IMR-90 (cell line): Measurements from ENCODE around the gene ARNT2. TPM values are rescaled to one million over a fixed set of nuclear protein-coding genes. Genes with fewer than 3 reads are reported as not detected.

Experiments
- ATAC-seq: fragments of 200-7000 bp; cut with Tn5 transposase; 2 replicates; pipeline ENCODE4 v1.9.1; 2020; ENCODE audit warnings: low read depth, mild to moderate bottlenecking, moderate library complexity
- BruUV-seq: library from RNA; stranded (reverse); fragments of 400-500 nt; replicated peaks from 2 replicates; lab custom pipeline; 2021; lab: Mats Ljungman, UMichigan
- CTCF ChIA-PET: fragments of 300-600 bp; formaldehyde crosslinking; extraction: SDS; loops from one replicate; lab custom pipeline; 2021; ENCODE audit warnings: antibody characterized with exemption; lab: Yijun Ruan, JAX
- POLR2A ChIA-PET: fragments of 300-600 bp; sonication (Branson Sonifier 250); formaldehyde crosslinking; loops from one replicate; lab custom pipeline; 2022; ENCODE audit warnings: antibody characterized with exemption; ENCODE audit not compliant: unreplicated experiment; lab: Charles Lee
- DNase-seq: peaks from one replicate; pipeline ENCODE4 v3.0.0; 2013
- H2AFZ ChIP-seq: replicated peaks from 2 replicates; pipeline ENCODE3; 2013; ENCODE audit warnings: low read length, mild to moderate bottlenecking; ENCODE audit not compliant: poor library complexity
- H2AK5ac ChIP-seq: 2 replicates; pipeline ENCODE4 v1.6.1; 2013; ENCODE audit warnings: low read depth, low read length, inconsistent platforms
- H2AK9ac ChIP-seq: replicated peaks from 2 replicates; pipeline ENCODE3; 2013; ENCODE audit warnings: mild to moderate bottlenecking, low read depth, low read length, moderate library complexity; ENCODE audit not compliant: poor library complexity
- H2BK120ac ChIP-seq: 2 replicates; pipeline ENCODE4 v1.6.1; 2013; ENCODE audit warnings: low read depth, low read length, inconsistent platforms
- H2BK15ac ChIP-seq: 3 replicates; pipeline ENCODE4 v1.6.1; 2013; ENCODE audit warnings: low read depth, low read length, inconsistent platforms
- H2BK20ac ChIP-seq: 2 replicates; pipeline ENCODE4 v1.6.1; 2013; ENCODE audit warnings: low read depth, mild to moderate bottlenecking, inconsistent platforms, low read length, moderate library complexity
- H2BK5ac ChIP-seq: 2 replicates; pipeline ENCODE4 v1.6.1; 2013; ENCODE audit warnings: mild to moderate bottlenecking, low read depth, low read length, inconsistent platforms; ENCODE audit not compliant: poor library complexity, severe bottlenecking
- H3K14ac ChIP-seq: replicated peaks from 2 replicates; pipeline ENCODE4 v1.6.1; 2013; ENCODE audit warnings: low read depth, low read length, inconsistent platforms
- H3K18ac ChIP-seq: 2 replicates; pipeline ENCODE4 v1.6.1; 2013; ENCODE audit warnings: low read depth, low read length, control low read depth
- H3K23ac ChIP-seq: 2 replicates; pipeline ENCODE4 v1.6.1; 2013; ENCODE audit warnings: low read depth, low read length, inconsistent platforms
- H3K27ac ChIP-seq: 2 replicates; pipeline ENCODE4 v1.5.1; 2013; ENCODE audit warnings: mild to moderate bottlenecking, control low read depth, low read length; ENCODE audit not compliant: insufficient read depth
- H3K27me3 ChIP-seq: 2 replicates; pipeline ENCODE4 v1.6.1; 2013; ENCODE audit warnings: low read length; ENCODE audit not compliant: control insufficient read depth, insufficient read depth
- H3K36me3 ChIP-seq: 2 replicates; pipeline ENCODE4 v1.6.1; 2013; ENCODE audit warnings: low read length, mixed read lengths; ENCODE audit not compliant: control insufficient read depth, insufficient read depth
- H3K4ac ChIP-seq: 2 replicates; pipeline ENCODE4 v1.6.1; 2013; ENCODE audit warnings: low read depth, low read length, inconsistent platforms
- H3K4me1 ChIP-seq: 2 replicates; pipeline ENCODE4 v1.6.1; 2013; ENCODE audit warnings: low read length, mixed read lengths; ENCODE audit not compliant: control insufficient read depth, insufficient read depth
- H3K4me2 ChIP-seq: 2 replicates; pipeline ENCODE4 v1.6.1; 2013; ENCODE audit warnings: low read depth, mild to moderate bottlenecking, control low read depth, low read length, moderate library complexity
- H3K4me3 ChIP-seq: 2 replicates; pipeline ENCODE4 v1.5.1; 2013; ENCODE audit warnings: low read depth, mild to moderate bottlenecking, control low read depth, low read length, moderate library complexity; ENCODE audit not compliant: insufficient read depth
- H3K56ac ChIP-seq: 2 replicates; pipeline ENCODE4 v1.6.1; 2013; ENCODE audit warnings: low read length, inconsistent platforms; ENCODE audit not compliant: insufficient read depth; ENCODE audit errors: extremely low read depth
- H3K79me1 ChIP-seq, 2 experiments: 2 replicates each; pipeline ENCODE4 v1.6.1; 2013; ENCODE audit warnings: low read length in 2 of 2, inconsistent platforms in 1 of 2, low read depth in 1 of 2
- H3K9ac ChIP-seq: 2 replicates; pipeline ENCODE4 v1.6.1; 2013; ENCODE audit warnings: low read depth, low read length, control low read depth
- H3K9me1 ChIP-seq: 2 replicates; pipeline ENCODE4 v1.6.1; 2013; ENCODE audit warnings: low read length, inconsistent platforms; ENCODE audit not compliant: insufficient read depth
- H3K9me3 ChIP-seq: 2 replicates; pipeline ENCODE4 v1.6.1; 2013; ENCODE audit warnings: low read length; ENCODE audit not compliant: control insufficient read depth, insufficient read depth
- H4K20me1 ChIP-seq: 2 replicates; pipeline ENCODE4 v1.6.1; 2013; ENCODE audit warnings: low read length, inconsistent platforms; ENCODE audit not compliant: insufficient read depth
- H4K5ac ChIP-seq: 2 replicates; pipeline ENCODE4 v1.6.1; 2013; ENCODE audit warnings: mild to moderate bottlenecking, low read depth, low read length, control low read depth
- H4K8ac ChIP-seq, 2 experiments: 2 replicates each; pipeline ENCODE4 v1.6.1; 2013; ENCODE audit warnings: low read depth in 2 of 2, low read length in 2 of 2, control low read depth in 1 of 2, inconsistent platforms in 1 of 2
- H4K91ac ChIP-seq: 2 replicates; pipeline ENCODE4 v1.6.1; 2013; ENCODE audit warnings: low read depth, low read length, inconsistent platforms; ENCODE audit not compliant: insufficient read depth
- BHLHE40 ChIP-seq: fragments of 150-350 bp; IDR thresholded peaks from 2 replicates; pipeline ENCODE4 v1.6.1; 2016; ENCODE audit warnings: mild to moderate bottlenecking, low read depth, low read length
- CEBPB ChIP-seq: IDR thresholded peaks from 2 replicates; pipeline ENCODE4 v1.6.1; 2012; ENCODE audit warnings: low read depth, low read length, improper control_type of control experiment
- NFE2L2 ChIP-seq: fragments of 150-350 bp; IDR thresholded peaks from 2 replicates; pipeline ENCODE4 v1.6.1; 2016; ENCODE audit warnings: low read depth, mild to moderate bottlenecking, low read length
- WGBS, 2 experiments: methylation state at CpG; one replicate each; pipeline versions ENCODE4 v1.1.5 to v1.1.7; 2013; ENCODE audit warnings: missing lambda C conversion rate in 2 of 2; ENCODE audit not compliant: insufficient read length in 1 of 2; ENCODE audit errors: extremely low coverage in 2 of 2; 5-methylcytosine and 5-hydroxymethylcytosine counted together
- dilution Hi-C: fragments of 300-500 bp; cut with HindIII; formaldehyde crosslinking; loops from one replicate; pipeline ENCODE4 v1.14.3; 2018; ENCODE audit warnings: low sequenced_read_pairs; ENCODE audit not compliant: unreplicated experiment
- in situ Hi-C: fragments of 300-500 bp; cut with MboI; formaldehyde crosslinking; loops from 3 replicates; pipeline ENCODE4 v1.14.3; 2019; ENCODE audit warnings: low sequenced_read_pairs, inconsistent platforms, mixed read lengths
- intact Hi-C: fragments of 100-400 bp; cut with micrococcal nuclease; formaldehyde crosslinking; loops from 2 replicates; pipeline ENCODE4 v1.10.0; 2022
- polyA plus RNA-seq, 3 experiments: library from polyadenylated mRNA; depleted of rRNA; stranded (reverse); fragments of >200 nt; gene quantifications; 2 replicates each; pipeline ENCODE4 v1.2.3, GENCODE V29; 2012; ENCODE audit warnings: low replicate concordance in 1 of 3
- total RNA-seq: library from RNA; depleted of rRNA; stranded (reverse); fragments of >200 nt; gene quantifications from 2 replicates; pipeline ENCODE4 v1.2.3, GENCODE V29; 2012

ARNT2 gene
- total and polyA plus RNA-seq, 2 of the 4 experiments (the other 2 are of a cell fraction) = 18.2 to 19.0 TPM

GRCh38 chr15:80432345-80432702 is 28.1 kb downstream of the ARNT2 start:
- peaks cover 12% of the 10 kb centered on the region for H3K9me1 ChIP-seq
- ATAC-seq = no peak
- H2BK5ac ChIP-seq = no peak overlapping the region
- H3K4me1 ChIP-seq = peaks cover 13% of the 10 kb centered on the region
- in situ Hi-C loops = no loop called here
- ChIA-PET POLR2A (no interaction called here), CTCF (interaction anchor here (0.8 kb wide), 1 partner anchor 13 kb away, joined by 3 read pairs; no protein-coding TSS in a partner anchor)
- no peak overlapping the region for H2BK120ac ChIP-seq
- no peak overlapping the region for H3K23ac ChIP-seq
- no peak overlapping the region for H2AK5ac ChIP-seq
- H3K27me3 ChIP-seq = no peaks in the 10 kb centered on the region
- H3K4me3 ChIP-seq = no peak overlapping the region
- TF ChIP-seq BHLHE40 (no peak), CEBPB (no peak), NFE2L2 (no peak)
- no peak overlapping the region for H4K5ac ChIP-seq
- intact Hi-C loops = no loop called here
- no peak overlapping the region for H3K27ac ChIP-seq
- peaks cover 10 to 55% of the 10 kb centered on the region in 2 experiments; a peak in 3 of 4 replicates for H3K79me1 ChIP-seq
- dilution Hi-C loops = no loop called here
- no peaks in the 10 kb centered on the region for H3K36me3 ChIP-seq
- H4K8ac ChIP-seq = no peak overlapping the region
- no peak overlapping the region for H3K18ac ChIP-seq
- H2BK15ac ChIP-seq = no peak overlapping the region
- H3K4me2 ChIP-seq = no peak overlapping the region
- no peaks in the 10 kb centered on the region for H4K20me1 ChIP-seq
- no peak overlapping the region for H3K56ac ChIP-seq
- no TSS peak for BruUV-seq
- H3K4ac ChIP-seq = no peak overlapping the region
- no peak overlapping the region for H3K9ac ChIP-seq
- H4K91ac ChIP-seq = no peak overlapping the region
- no peak overlapping the region for H3K14ac ChIP-seq
- WGBS, 2 experiments = no CpG with 5 or more reads among the region's 2 CpGs
- no peak overlapping the region for H2BK20ac ChIP-seq
- no peak overlapping the region for H2AFZ ChIP-seq
- H3K9me3 ChIP-seq = no peaks in the 10 kb centered on the region
- H2AK9ac ChIP-seq = no peak overlapping the region
- no peak for DNase-seq
